PC-9 (cell line): ENCODE data around the gene PDE4C.

ENCODE experiments used
- CTCF ChIP-seq: fragments of 200-600 bp; sonication (generic); conservative IDR thresholded peaks from 2 replicates; pipeline ENCODE4 v1.6.1; 2017; ENCODE audit warnings: mixed run types, antibody characterized with exemption, mild to moderate bottlenecking, moderate library complexity
- EZH2 ChIP-seq: fragments of 200-600 bp; sonication (generic); IDR thresholded peaks from 2 replicates; pipeline ENCODE4 v1.8.0; 2017; ENCODE audit warnings: antibody characterized with exemption, low read depth

GRCh38 chr19:18245297-18245696 is 19.1 kb upstream of the PDE4C start:
- TF ChIP-seq CTCF = no peak
- TF ChIP-seq EZH2 = no peak
